Activated CD8-positive, alpha-beta memory T cell treated with anti-CD3 and anti-CD28 coated beads, Interleukin-2, amount 50 U/mL, for 24 hours (primary cell): ENCODE results near the gene ZNF280B.
"Not testable (repeated sequence)": the region's sequence is repeated elsewhere in the genome, so short reads cannot be mapped to it uniquely, and the experiment has no call there.

Experiments used
- DNase-seq: peaks from one replicate; pipeline ENCODE4 v3.0.0-alpha.2; 2020; ENCODE audit errors: extremely low read depth

The ZNF280B gene

GRCh38 chr22:22463855-22464540 is 44.5 kb downstream of the ZNF280B start:
- peak; percentile 8 for DNase-seq

- no peak for DNase-seq
These were observed 45.6 kb downstream of the ZNF280B start for GRCh38 chr22:22462813-22463567.

- DNase-seq, result no peak
These were observed 47.0 kb downstream of the ZNF280B start for GRCh38 chr22:22461583-22461982.

GRCh38 chr22:22461111-22461510 is 47.4 kb downstream of the ZNF280B start:
- DNase-seq, result no peak

- no peak for DNase-seq
These were observed 47.9 kb downstream of the ZNF280B start for GRCh38 chr22:22460635-22461034.

- no peak for DNase-seq
These were observed 48.5 kb downstream of the ZNF280B start for GRCh38 chr22:22460060-22460459.

- no peak for DNase-seq
These were observed 49.5 kb downstream of the ZNF280B start for GRCh38 chr22:22458896-22459588.

GRCh38 chr22:22458387-22458786 is 50.2 kb downstream of the ZNF280B start:
- no peak for DNase-seq

- no peak for DNase-seq
These were observed 53.5 kb downstream of the ZNF280B start for GRCh38 chr22:22454997-22455396.

- DNase-seq, result no peak
These were observed 55.4 kb downstream of the ZNF280B start for GRCh38 chr22:22452996-22453686.

GRCh38 chr22:22452211-22452610 is 56.3 kb downstream of the ZNF280B start:
- DNase-seq, result no peak

- DNase-seq, result no peak
These were observed 58.2 kb downstream of the ZNF280B start for GRCh38 chr22:22450343-22450839.

GRCh38 chr22:22449819-22450218 is 58.7 kb downstream of the ZNF280B start:
- DNase-seq, result no peak

- no peak for DNase-seq
These were observed 62.0 kb downstream of the ZNF280B start for GRCh38 chr22:22446517-22446916.

- DNase-seq, result not testable (repeated sequence)
These were observed 64.4 kb downstream of the ZNF280B start for GRCh38 chr22:22444007-22444589.

GRCh38 chr22:22442928-22443709 is 65.4 kb downstream of the ZNF280B start:
- no peak for DNase-seq

- not testable (repeated sequence) for DNase-seq
These were observed 66.9 kb downstream of the ZNF280B start for GRCh38 chr22:22441626-22442025.

GRCh38 chr22:22440188-22440587 is 68.4 kb downstream of the ZNF280B start:
- DNase-seq, result no peak
